HUES48 (cell line): ENCODE data around the gene MYH10.

Experiments used
- H3K27ac ChIP-seq: one replicate; pipeline ENCODE4 v1.7.0; 2013; ENCODE audit warnings: low read depth, low read length, inconsistent platforms
- H3K27me3 ChIP-seq: 2 replicates; pipeline ENCODE4 v1.6.1; 2013; ENCODE audit warnings: mild to moderate bottlenecking, low read length; ENCODE audit not compliant: control insufficient read depth, insufficient read depth
- H3K36me3 ChIP-seq: 2 replicates; pipeline ENCODE4 v1.6.1; 2013; ENCODE audit warnings: low read length; ENCODE audit not compliant: control insufficient read depth, insufficient read depth
- H3K4me1 ChIP-seq: 2 replicates; pipeline ENCODE4 v1.6.1; 2013; ENCODE audit warnings: mild to moderate bottlenecking, low read length; ENCODE audit not compliant: control insufficient read depth, insufficient read depth
- H3K4me3 ChIP-seq: 2 replicates; pipeline ENCODE4 v1.5.1; 2013; ENCODE audit warnings: mild to moderate bottlenecking, low read depth, low read length
- H3K9ac ChIP-seq: 2 replicates; pipeline ENCODE4 v1.6.1; 2013; ENCODE audit warnings: mild to moderate bottlenecking, low read depth, low read length, moderate library complexity
- H3K9me3 ChIP-seq: 2 replicates; pipeline ENCODE4 v1.6.1; 2013; ENCODE audit warnings: low read length; ENCODE audit not compliant: control insufficient read depth, insufficient read depth

The MYH10 gene

DNA sequence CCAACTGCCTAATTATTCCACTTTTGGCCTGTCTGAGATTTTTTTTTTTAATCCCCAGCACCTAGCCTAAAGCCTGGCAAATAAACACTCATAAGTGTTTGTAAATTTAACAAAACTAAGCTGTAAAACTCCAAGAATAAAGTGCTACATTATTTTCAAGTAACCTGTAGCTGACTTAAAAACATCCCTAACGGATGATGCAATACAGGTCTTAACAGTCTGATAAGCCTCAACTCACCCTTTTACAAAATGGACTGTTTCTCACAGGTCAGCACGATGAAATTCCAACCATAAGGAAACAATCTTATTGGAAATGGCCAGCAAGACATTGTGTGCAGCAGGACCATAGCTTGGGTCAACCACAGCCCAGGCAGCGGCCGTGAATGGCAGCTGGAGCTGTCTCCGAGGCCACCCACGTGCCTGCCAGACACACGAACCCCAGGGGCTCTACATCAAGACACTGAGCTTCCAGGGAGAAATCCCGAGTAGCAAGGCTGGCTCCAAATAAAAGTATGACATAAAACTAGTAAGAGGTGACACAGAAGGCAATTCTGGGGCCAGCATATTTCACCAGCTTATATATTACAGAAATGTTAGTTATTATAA, 135.9 kb downstream of the MYH10 start:
- Histone ChIP-seq H3K9me3 (no peaks in the 10 kb centered on the region), H3K36me3 (peaks cover 98% of the 10 kb centered on the region), H3K4me3 (no peak overlapping the region), H3K4me1 (no peaks in the 10 kb centered on the region), H3K27me3 (no peaks in the 10 kb centered on the region), H3K27ac (no peak overlapping the region), H3K9ac (no peak overlapping the region)

DNA sequence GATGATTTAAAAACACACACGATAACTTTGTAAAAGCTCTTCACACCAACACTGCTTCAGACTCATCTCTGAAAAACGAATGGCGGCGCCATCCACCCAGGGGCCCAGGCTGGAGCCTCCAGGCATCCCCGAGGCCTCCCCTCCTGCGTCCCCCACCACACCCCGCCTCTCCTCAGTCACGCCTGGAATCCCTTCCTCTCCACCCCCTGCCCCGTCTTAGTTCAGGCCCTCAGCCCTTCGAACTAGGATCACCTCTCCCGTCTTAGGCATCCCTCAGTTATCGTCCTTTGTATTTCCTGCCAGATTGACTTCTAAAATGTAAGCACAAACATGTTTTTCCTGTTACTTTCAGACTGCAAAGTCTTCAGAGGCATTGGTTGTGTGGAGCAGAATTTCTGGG, 136.5 kb downstream of the MYH10 start:
- Histone ChIP-seq H3K36me3 (peaks cover 98% of the 10 kb centered on the region), H3K9me3 (no peaks in the 10 kb centered on the region), H3K27ac (no peak overlapping the region)

GRCh38 chr17:8492121-8492520, 138.4 kb downstream of the MYH10 start:
- no peak overlapping the region for H3K9ac ChIP-seq
- H3K4me3 ChIP-seq: no peak overlapping the region
- H3K36me3 ChIP-seq: peaks cover 100% of the 10 kb centered on the region
- no peaks in the 10 kb centered on the region for H3K27me3 ChIP-seq
- no peak overlapping the region for H3K27ac ChIP-seq
- no peaks in the 10 kb centered on the region for H3K9me3 ChIP-seq
- no peaks in the 10 kb centered on the region for H3K4me1 ChIP-seq

More for the DNA sequence above, 136.5 kb downstream of the MYH10 start:
- no peak overlapping the region for H3K9ac ChIP-seq
- no peaks in the 10 kb centered on the region for H3K27me3 ChIP-seq
- H3K4me3 ChIP-seq: no peak overlapping the region
- no peaks in the 10 kb centered on the region for H3K4me1 ChIP-seq

DNA sequence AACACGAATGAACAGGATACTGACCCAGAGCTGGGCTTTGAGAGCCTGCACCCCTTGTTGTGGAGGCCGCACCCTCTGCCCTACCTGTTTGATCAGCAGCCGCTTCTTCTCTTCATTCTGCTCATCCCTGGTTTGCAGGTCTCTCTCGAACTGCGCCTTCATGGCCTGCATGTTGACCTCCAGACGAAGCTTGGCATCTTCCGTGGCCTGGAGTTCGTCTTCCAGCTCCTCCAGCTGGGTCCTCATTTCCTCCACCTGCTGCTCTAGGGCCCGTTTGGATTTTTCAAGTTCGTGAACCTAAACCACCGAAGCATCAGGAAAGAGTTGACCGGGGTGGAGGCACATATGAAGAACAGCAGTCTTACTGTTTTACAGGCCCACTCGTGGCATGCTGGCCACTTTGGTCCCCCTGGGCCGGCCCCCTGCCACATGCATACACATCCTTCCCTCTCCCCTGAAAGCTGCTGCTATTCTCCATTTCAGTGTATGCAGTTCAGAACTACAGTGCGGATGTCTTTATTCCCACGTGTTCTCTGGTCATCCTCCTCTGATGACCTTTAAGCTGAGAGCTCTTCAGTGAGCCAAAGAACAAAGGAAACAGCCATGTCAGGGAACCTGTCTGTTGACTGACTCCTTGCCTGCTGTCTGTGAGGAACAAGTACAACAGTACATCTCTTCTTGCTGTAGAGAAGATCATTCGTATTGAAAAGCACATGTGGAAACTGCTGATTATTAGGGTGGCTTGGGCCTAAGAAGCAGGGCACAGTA, 140.1 kb downstream of the MYH10 start:
- H3K36me3 ChIP-seq: peaks cover 100% of the 10 kb centered on the region
- H3K4me3 ChIP-seq: no peak overlapping the region
- H3K9me3 ChIP-seq: no peaks in the 10 kb centered on the region
- no peaks in the 10 kb centered on the region for H3K4me1 ChIP-seq
- H3K27me3 ChIP-seq: no peaks in the 10 kb centered on the region
- H3K9ac ChIP-seq: no peak overlapping the region
- H3K27ac ChIP-seq: no peak overlapping the region

GRCh38 chr17:8489841-8490240, 140.7 kb downstream of the MYH10 start:
- Histone ChIP-seq H3K9me3 (no peaks in the 10 kb centered on the region), H3K36me3 (peaks cover 100% of the 10 kb centered on the region), H3K4me3 (no peak overlapping the region), H3K27me3 (no peaks in the 10 kb centered on the region), H3K27ac (no peak overlapping the region), H3K9ac (no peak overlapping the region), H3K4me1 (no peaks in the 10 kb centered on the region)

DNA sequence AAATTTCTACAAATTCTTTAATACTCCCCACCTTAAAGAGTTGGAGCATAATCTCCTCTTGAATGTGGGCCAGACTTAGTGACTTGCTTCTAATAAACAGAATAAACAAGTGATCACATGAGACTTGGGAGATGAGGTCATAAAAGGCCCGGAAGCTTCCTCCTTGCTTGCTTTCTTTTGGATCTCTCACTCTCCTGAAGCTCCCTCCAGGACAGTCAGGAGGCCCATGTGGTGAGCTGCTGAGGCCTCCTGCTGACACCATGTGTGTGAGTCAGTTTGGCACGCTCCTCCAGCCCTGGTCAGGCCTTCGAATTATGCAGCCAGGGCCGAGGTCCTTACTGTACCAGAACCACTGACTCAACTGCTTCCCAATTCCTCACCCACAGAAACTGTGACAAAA, 141.6 kb downstream of the MYH10 start:
- peaks cover 100% of the 10 kb centered on the region for H3K36me3 ChIP-seq
- H3K4me3 ChIP-seq: no peak overlapping the region
- no peaks in the 10 kb centered on the region for H3K4me1 ChIP-seq
- no peak overlapping the region for H3K9ac ChIP-seq
- no peak overlapping the region for H3K27ac ChIP-seq
- no peaks in the 10 kb centered on the region for H3K27me3 ChIP-seq
- H3K9me3 ChIP-seq: no peaks in the 10 kb centered on the region

- H3K36me3 ChIP-seq: peaks cover 100% of the 10 kb centered on the region
- H3K27ac ChIP-seq: no peak overlapping the region
- no peaks in the 10 kb centered on the region for H3K27me3 ChIP-seq
- no peak overlapping the region for H3K9ac ChIP-seq
- no peak overlapping the region for H3K4me3 ChIP-seq
- H3K4me1 ChIP-seq: no peaks in the 10 kb centered on the region
- H3K9me3 ChIP-seq: no peaks in the 10 kb centered on the region
Observed at GRCh38 chr17:8488491-8488890, 142.0 kb downstream of the MYH10 start.

DNA sequence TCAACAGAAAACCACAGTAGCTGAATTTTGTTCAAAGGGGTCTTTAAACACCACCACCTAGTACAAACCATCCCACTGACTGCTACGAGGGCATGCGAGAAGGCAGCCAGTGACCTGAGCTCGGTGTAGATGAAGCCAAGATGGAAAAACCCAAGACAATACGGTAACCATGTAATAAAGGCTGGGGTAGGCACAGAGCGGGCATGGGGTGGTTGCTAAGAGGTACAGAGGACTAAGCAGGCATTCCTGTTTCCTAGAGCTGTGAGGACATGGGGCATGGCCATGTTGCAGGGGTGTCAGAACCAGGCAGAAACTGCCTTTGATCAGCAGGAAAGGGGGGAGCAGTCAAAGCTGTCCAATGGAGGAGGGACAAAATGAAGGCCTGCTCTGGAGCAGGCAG, 142.8 kb downstream of the MYH10 start:
- Histone ChIP-seq H3K4me3 (no peak overlapping the region), H3K36me3 (peaks cover 100% of the 10 kb centered on the region), H3K9me3 (no peaks in the 10 kb centered on the region), H3K9ac (no peak overlapping the region), H3K27ac (no peak overlapping the region), H3K27me3 (no peaks in the 10 kb centered on the region), H3K4me1 (no peaks in the 10 kb centered on the region)

- Histone ChIP-seq H3K4me1 (no peaks in the 10 kb centered on the region), H3K27me3 (no peaks in the 10 kb centered on the region), H3K36me3 (peaks cover 100% of the 10 kb centered on the region), H3K4me3 (no peak overlapping the region), H3K27ac (no peak overlapping the region), H3K9me3 (no peaks in the 10 kb centered on the region), H3K9ac (no peak overlapping the region)
Observed at GRCh38 chr17:8487130-8487645, 143.3 kb downstream of the MYH10 start.

DNA sequence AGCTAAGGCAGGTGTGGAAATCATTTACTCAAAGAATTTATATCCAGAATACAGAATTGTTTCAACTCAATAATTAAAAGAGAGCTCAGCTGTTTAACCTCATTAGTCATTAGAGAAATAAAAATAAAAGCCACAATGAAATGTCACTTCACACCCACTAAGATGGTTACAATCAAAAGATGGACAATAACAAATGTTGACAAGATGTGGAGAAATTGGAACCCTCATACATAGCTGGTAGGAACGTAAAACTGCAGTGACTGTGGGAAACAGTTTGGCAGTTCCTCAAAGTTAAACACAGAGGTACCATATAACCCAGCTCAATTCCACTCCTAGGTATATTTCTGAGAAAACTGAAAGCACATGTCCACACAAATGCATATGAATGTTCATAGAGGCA, 145.0 kb downstream of the MYH10 start:
- Histone ChIP-seq H3K4me3 (no peak overlapping the region), H3K9ac (no peak overlapping the region), H3K27me3 (no peaks in the 10 kb centered on the region), H3K9me3 (no peaks in the 10 kb centered on the region), H3K36me3 (peaks cover 100% of the 10 kb centered on the region), H3K27ac (no peak overlapping the region), H3K4me1 (no peaks in the 10 kb centered on the region)

DNA sequence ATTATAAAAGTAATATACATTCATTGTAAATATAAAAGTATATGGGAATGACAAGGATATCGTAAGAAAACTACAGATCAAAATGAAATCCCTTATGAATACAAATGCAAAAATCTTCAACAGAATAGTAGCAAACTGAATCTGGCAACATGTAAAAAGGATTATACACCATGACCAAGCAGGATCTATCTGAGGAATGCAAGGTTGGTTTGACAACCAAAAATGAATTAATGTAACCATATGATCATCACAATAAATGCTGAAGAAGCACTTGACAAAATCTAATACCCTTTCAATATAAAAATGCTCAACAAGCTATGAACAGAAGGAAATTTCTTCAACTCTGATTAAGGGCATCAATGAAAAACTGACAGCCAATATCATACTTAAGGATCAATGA, 146.1 kb downstream of the MYH10 start:
- Histone ChIP-seq H3K27ac (no peak overlapping the region), H3K9ac (no peak overlapping the region), H3K9me3 (no peaks in the 10 kb centered on the region), H3K4me1 (no peaks in the 10 kb centered on the region), H3K4me3 (no peak overlapping the region), H3K27me3 (no peaks in the 10 kb centered on the region), H3K36me3 (peaks cover 100% of the 10 kb centered on the region)
